Calu3 (cell line): ENCODE measurements around the gene WIPF3. TPM values are rescaled to one million over a fixed set of nuclear protein-coding genes. Genes with fewer than 3 reads are reported as not detected.

ENCODE experiments used
- BruUV-seq: library from RNA; stranded (reverse); fragments of 400-500 nt; replicated peaks from 2 replicates; lab custom pipeline; 2021; lab: Mats Ljungman, UMichigan
- CTCF ChIA-PET: fragments of 300-600 bp; sonication (Branson Sonifier 250); formaldehyde crosslinking; loops from one replicate; lab custom pipeline; 2022; ENCODE audit warnings: antibody characterized with exemption; lab: Charles Lee
- DNase-seq: peaks from one replicate; pipeline ENCODE4 v3.0.0; 2022
- H3K27ac Mint-ChIP-seq: one replicate; pipeline ENCODE4 v1.8.0; 2022; ENCODE audit warnings: mixed read lengths; ENCODE audit not compliant: unreplicated experiment
- H3K27me3 Mint-ChIP-seq: one replicate; pipeline ENCODE4 v1.8.0; 2022; ENCODE audit warnings: mixed read lengths; ENCODE audit not compliant: unreplicated experiment
- H3K36me3 Mint-ChIP-seq: one replicate; pipeline ENCODE4 v1.8.0; 2022; ENCODE audit warnings: mild to moderate bottlenecking, moderate library complexity, mixed read lengths; ENCODE audit not compliant: insufficient read depth, unreplicated experiment
- H3K4me1 Mint-ChIP-seq: one replicate; pipeline ENCODE4 v1.8.0; 2022; ENCODE audit warnings: mild to moderate bottlenecking, low read depth, mixed read lengths; ENCODE audit not compliant: unreplicated experiment
- H3K4me3 Mint-ChIP-seq: one replicate; pipeline ENCODE4 v1.8.0; 2022; ENCODE audit warnings: mild to moderate bottlenecking, low read depth, moderate library complexity, mixed read lengths; ENCODE audit not compliant: unreplicated experiment
- H3K9me3 Mint-ChIP-seq: one replicate; pipeline ENCODE4 v1.8.0; 2022; ENCODE audit warnings: low read depth, mixed read lengths; ENCODE audit not compliant: unreplicated experiment
- intact Hi-C: fragments of 100-400 bp; cut with micrococcal nuclease; formaldehyde crosslinking; loops from one replicate; pipeline ENCODE4 v1.10.0; 2022; ENCODE audit not compliant: unreplicated experiment
- total RNA-seq: library from RNA; stranded (reverse); gene quantifications from 2 replicates; pipeline ENCODE4 v1.2.3, GENCODE V29; 2022
- TF ChIP-seq, protein P1 (sequence below): fragments of 200-600 bp; IDR thresholded peaks from one replicate; pipeline ENCODE4 v1.8.0; 2022; ENCODE audit warnings: antibody characterized with exemption; ENCODE audit not compliant: unreplicated experiment

The WIPF3 gene
- total RNA-seq, 1 experiment from 2014 or later, result 4.9 TPM

DNA sequence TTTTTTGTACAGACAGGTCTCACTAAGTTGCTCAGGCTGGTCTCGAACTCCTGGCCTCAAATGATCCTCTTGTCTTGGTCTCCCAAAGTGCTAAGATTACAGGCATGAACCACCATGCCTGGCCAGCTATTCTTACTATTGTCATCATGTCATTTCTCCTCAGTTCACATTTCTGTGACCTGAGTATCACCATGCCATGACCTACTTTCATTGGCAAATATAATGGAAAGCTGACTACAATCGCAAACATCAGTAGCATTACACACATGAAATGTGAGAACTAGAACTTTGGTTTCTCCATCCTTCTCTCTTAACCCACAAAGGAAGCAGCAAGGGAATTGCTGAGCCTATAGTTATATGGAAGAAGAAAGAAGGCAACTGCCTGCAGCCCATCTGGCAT is 26.0 kb upstream of the WIPF3 start:
- Mint-ChIP-seq H3K4me1 (no peaks in the 10 kb centered on the region), H3K4me3 (no peak overlapping the region), H3K9me3 (no peaks in the 10 kb centered on the region), H3K36me3 (no peaks in the 10 kb centered on the region), H3K27ac (no peak overlapping the region), H3K27me3 (peaks cover 83% of the 10 kb centered on the region)
- intact Hi-C loops, result no loop called here
- no TSS peak for BruUV-seq
- CTCF ChIA-PET, result interaction anchor here (0.7 kb wide), 2 partner anchors 141 to 332 kb away, joined by 3 to 5 read pairs; no protein-coding TSS in a partner anchor
- TF ChIP-seq, protein P1, sequence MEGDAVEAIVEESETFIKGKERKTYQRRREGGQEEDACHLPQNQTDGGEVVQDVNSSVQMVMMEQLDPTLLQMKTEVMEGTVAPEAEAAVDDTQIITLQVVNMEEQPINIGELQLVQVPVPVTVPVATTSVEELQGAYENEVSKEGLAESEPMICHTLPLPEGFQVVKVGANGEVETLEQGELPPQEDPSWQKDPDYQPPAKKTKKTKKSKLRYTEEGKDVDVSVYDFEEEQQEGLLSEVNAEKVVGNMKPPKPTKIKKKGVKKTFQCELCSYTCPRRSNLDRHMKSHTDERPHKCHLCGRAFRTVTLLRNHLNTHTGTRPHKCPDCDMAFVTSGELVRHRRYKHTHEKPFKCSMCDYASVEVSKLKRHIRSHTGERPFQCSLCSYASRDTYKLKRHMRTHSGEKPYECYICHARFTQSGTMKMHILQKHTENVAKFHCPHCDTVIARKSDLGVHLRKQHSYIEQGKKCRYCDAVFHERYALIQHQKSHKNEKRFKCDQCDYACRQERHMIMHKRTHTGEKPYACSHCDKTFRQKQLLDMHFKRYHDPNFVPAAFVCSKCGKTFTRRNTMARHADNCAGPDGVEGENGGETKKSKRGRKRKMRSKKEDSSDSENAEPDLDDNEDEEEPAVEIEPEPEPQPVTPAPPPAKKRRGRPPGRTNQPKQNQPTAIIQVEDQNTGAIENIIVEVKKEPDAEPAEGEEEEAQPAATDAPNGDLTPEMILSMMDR, result no peak
- DNase-seq, result no peak

DNA sequence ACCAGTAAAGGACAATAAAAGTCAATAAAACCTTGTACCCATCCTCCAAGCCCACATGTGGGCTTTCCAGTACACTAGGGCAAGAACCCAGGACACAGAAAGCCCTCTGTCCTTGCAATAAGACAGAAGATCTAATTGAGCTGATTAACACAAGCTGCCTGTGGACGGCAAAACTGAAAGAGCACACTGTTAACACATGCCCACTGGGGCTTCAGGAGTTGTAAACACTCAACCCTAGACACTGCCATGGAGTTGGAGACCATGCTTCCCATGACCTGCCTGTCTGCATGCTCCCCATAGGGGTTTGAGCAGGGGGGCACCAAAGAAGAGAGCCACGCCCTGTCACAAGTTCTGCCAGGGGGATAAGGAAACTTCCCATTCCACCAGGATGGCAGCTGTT is 22.6 kb upstream of the WIPF3 start:
- H3K27me3 Mint-ChIP-seq, result peaks cover 50% of the 10 kb centered on the region
- no peaks in the 10 kb centered on the region for H3K9me3 Mint-ChIP-seq
- H3K4me3 Mint-ChIP-seq, result no peak overlapping the region
- TF ChIP-seq, protein P1, result no peak
- CTCF ChIA-PET, result no interaction called here
- intact Hi-C loops, result no loop called here
- H3K4me1 Mint-ChIP-seq, result no peaks in the 10 kb centered on the region
- DNase-seq, result no peak
- no peaks in the 10 kb centered on the region for H3K36me3 Mint-ChIP-seq
- H3K27ac Mint-ChIP-seq, result no peak overlapping the region
- BruUV-seq, result no TSS peak

DNA sequence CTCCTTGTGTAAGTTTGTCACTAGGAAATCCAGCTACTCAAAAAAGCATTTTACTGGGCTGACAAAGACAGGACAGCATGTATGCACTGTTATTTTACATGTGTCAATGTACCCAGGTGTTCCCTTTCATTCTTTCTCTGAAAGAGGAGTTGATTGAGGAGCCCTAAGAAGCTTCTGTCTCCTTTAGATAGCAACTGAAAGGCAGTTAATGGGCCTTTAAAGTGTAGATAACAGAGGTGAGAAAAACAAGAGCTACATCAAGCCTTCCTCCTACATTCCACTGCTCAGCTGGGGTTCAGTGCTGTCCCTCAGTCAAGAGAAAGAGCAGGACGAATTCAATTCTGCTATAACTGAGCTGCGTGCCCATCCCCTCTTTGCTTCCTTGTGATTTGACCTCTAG is 12.8 kb upstream of the WIPF3 start:
- Mint-ChIP-seq H3K4me3 (no peak overlapping the region), H3K4me1 (no peaks in the 10 kb centered on the region), H3K27me3 (peaks cover 27% of the 10 kb centered on the region), H3K27ac (no peak overlapping the region), H3K9me3 (no peaks in the 10 kb centered on the region), H3K36me3 (no peaks in the 10 kb centered on the region)
- CTCF ChIA-PET, result interaction anchor here (0.6 to 1.1 kb wide), 2 partner anchors 11 to 1221 kb away, joined by 3 to 9 read pairs; no protein-coding TSS in a partner anchor
- no peak for DNase-seq
- TF ChIP-seq, protein P1, result no peak
- intact Hi-C loops, result no loop called here
- no TSS peak for BruUV-seq

DNA sequence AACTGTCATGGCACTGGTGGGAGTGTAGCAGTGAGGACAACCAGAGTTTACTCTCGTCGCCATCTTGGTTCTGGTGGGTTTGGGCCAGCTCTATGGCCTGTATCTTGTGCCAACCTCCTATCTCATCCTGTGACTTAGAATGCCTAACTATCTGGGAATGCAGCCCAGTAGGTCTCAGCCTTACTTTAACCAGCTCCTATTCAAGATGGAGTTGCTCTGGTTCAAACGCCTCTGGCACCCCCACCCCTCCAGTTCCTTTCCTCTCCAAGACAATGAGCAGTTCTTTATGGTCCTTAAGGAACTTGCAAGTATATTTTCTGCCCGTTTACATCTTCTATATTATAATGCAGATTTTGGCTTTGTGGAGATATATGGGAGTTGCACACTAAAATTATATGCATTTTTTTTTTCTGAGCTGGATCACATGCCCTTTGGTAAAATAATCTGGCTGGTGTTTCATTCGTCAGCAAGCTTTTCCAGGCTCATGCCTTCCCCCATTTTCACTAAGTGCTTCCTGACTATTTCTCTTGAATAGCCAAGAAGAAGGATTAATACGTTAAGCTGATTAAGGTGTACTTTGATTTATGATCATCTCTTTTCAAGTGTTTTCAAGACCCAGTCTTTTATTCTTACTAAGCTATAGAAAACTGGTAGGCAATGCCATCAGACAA is 11.2 kb upstream of the WIPF3 start:
- CTCF ChIA-PET, result no interaction called here
- H3K27me3 Mint-ChIP-seq, result peaks cover 42% of the 10 kb centered on the region

More for the DNA sequence above, 11.2 kb upstream of the WIPF3 start:
- no peaks in the 10 kb centered on the region for H3K9me3 Mint-ChIP-seq
- TF ChIP-seq, protein P1, result no peak
- H3K27ac Mint-ChIP-seq, result no peak overlapping the region
- BruUV-seq, result no TSS peak
- intact Hi-C loops, result no loop called here
- H3K4me1 Mint-ChIP-seq, result no peaks in the 10 kb centered on the region
- H3K4me3 Mint-ChIP-seq, result no peak overlapping the region
- H3K36me3 Mint-ChIP-seq, result no peaks in the 10 kb centered on the region
- DNase-seq, result no peak
